ENCODE measurements around the gene CGREF1.

The CGREF1 gene, protein sequence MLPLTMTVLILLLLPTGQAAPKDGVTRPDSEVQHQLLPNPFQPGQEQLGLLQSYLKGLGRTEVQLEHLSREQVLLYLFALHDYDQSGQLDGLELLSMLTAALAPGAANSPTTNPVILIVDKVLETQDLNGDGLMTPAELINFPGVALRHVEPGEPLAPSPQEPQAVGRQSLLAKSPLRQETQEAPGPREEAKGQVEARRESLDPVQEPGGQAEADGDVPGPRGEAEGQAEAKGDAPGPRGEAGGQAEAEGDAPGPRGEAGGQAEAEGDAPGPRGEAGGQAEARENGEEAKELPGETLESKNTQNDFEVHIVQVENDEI

DNA sequence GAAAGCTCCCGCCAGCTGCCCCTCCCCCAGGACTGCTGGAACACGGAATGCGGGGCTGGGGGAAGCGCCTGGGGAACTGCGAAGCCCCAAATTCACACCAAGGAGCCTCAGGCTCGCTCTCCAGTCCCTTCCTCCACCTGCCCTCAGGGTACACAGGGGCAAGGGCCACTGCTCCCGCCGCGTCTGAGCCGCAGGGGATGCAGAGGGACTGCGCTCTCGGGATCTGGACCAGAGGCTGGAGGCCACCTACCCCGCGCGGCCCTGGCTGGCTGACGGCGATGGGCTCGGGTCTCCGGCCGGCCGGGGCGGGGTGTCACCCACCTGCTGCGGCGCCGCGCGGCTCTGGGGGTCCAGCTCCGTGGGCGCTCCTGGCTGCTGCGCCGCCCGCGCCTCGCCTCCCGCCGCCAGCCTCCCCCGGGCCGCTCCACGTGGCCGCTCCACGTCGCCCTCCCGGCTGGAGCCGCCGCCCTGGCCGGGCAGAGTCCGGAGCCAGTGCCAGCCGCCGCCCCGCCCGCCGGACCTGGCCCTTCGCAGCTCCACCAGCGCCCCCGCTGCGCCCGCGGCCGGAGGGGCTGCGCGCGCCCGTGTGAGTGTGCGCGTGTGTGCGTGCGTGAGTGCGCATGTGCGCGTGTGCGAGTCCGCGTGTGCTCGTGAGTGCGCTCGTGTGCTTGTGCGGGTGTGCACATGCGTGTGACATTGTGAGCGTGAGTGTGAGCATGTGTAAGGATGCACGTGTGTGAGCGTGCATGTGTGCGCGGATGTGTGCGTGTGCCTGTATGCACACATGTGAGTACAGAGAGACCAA is at the start of gene CGREF1:
Gene CGREF1, minus strand, starts transcription at position 604 of the 805 bp plus-strand sequence. CDS start 14,762 bp downstream, outside the sequence.
- no peak for DNase-seq (ENCODE audit: low spot score)

GRCh38 chr2:27164960-27165763 is 46.2 kb upstream of the CGREF1 start:
- DNase-seq (ENCODE audit: low spot score), result no peak

DNA sequence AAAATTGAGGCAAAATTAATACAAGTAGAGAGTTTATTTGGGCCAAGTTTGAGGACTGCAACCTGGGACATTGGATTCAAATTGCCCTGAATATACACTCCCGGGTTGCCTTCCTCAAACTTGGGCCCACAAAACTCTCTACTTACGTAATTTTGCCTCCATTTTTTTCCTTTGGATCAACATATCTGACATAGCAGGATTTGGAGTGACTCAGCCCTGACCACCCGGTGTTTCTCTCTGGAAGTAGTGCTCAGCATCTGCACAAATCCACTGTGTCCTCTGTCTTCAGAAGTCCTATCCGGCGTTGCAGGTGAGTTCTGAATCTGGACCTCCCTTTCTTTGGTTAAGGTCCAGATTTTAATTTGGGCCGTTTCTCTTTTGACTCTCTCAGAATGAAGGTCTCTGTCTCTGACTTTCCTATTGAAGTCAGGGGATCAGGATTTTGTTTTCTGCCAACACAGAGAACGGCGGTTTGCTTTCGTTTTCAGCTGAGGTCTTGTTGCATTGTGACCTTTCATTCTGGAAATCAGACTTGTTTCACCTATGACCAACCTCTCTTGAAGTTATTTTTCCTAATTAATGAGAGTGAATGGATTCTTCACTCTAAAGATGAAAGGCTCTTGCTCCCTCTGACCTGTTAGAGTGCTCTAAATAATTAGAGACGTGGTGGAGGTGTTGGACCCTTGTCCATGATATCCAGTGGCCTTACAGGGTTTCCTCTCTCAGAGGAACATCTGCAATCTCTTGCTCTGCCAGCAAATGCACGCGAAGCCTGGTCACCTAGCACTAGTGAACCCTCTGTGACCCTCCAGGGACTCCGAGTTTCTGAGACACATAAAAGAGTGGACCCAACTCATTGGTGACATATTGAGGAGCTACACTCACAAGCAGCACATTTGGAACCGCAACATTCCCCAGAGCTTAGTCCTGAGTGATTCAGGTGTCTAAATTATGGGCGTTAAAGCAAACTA is 43.5 kb upstream of the CGREF1 start:
- DNase-seq (ENCODE audit: low spot score), result no peak

DNA sequence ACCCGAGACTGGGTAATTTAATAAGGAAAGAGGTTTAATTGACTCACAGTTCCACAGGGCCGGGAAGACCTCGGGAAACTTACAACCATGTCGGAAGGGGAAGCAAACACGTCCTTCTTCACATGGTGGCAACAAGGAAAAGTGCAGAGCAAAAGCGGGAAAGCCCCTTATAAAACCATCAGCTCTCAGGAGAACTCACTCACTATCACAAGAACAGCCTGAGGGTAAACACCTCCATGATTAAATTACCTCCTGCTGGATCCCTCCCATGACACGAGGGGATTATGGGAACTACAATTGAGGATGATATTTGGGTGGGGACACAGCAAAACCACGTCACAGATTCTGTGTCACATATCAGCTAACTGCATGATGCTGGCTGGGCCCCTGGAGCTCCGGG is 41.3 kb upstream of the CGREF1 start:
- DNase-seq (ENCODE audit: low spot score), result no peak

GRCh38 chr2:27159271-27159670 is 40.3 kb upstream of the CGREF1 start:
- no peak for DNase-seq (ENCODE audit: low spot score)

DNA sequence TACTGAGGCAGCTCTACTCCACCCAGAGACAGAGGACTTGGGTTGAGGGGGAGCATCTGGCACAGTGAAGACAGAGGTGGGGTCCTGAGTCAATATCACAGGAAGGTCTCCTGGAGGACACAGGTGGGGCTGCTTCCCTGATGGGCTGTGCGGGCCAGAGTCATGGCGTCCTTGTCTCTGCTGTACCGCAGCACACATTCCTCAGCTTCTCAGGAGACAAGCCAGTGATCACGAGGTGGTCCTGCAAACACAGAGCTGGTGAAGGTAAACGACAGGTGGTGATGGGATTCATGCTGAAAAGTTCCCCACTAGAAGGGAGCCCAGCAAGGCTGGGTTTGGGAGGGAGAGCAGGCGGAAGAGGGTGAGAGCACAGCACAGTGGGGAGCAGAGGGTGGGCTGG is 39.5 kb upstream of the CGREF1 start:
- no peak for DNase-seq (ENCODE audit: low spot score)

- DNase-seq (ENCODE audit: low spot score), result no peak
Measured at GRCh38 chr2:27155069-27155520, 36.2 kb upstream of the CGREF1 start.

DNA sequence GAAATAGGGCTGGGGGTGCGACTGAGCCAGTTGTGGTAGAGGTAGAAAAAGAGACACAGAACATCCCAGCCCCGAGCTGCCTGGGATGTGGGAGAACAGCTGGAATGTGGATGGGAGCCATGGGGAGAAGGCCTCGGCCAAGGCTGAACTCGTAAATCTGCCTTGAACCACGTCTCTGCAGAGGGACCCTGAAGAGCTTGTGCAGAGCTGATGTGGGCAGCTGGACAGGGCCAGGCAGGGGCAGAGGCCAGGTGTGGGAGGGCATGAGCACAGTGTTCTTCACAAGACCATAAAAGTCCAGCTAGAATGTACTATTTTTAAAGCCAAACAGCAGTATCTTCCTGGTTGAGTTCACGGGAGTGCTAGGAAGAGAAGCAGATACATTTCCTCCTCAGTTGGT is 35.6 kb upstream of the CGREF1 start:
- DNase-seq (ENCODE audit: low spot score), result no peak

DNA sequence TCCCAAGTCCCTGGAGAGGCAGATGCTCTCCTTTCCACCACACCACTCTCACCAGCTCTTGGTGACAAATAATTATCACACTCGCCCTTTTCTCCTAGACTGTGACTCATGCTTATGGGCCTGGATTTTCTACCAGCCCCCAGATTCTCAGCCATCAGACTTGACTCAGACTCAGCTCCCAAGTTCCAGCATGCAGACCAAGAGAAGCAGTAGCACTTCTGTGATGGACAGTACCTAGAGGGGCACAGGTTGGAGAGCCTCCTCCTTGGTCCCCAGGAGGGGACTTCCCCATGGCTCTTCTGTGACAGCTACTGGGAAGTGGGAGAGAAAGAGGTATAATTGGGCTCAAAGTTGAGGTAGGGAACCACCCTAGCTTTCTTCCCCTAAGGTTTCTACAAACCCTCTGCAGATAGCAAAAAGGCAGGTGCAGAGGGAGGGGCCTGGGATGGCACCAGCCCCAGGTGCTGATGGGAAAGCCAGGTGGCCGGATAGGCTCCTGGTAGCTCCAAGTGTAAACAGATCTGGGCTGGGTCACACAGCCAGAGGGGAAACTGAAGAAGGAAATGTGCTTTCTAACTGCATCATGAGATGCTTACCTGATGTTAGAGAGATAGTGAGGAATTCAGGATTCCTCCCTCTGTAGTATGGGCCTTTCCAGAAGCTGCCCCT is 34.0 kb upstream of the CGREF1 start:
- peak; percentile 53 for DNase-seq (ENCODE audit: low spot score)

DNA sequence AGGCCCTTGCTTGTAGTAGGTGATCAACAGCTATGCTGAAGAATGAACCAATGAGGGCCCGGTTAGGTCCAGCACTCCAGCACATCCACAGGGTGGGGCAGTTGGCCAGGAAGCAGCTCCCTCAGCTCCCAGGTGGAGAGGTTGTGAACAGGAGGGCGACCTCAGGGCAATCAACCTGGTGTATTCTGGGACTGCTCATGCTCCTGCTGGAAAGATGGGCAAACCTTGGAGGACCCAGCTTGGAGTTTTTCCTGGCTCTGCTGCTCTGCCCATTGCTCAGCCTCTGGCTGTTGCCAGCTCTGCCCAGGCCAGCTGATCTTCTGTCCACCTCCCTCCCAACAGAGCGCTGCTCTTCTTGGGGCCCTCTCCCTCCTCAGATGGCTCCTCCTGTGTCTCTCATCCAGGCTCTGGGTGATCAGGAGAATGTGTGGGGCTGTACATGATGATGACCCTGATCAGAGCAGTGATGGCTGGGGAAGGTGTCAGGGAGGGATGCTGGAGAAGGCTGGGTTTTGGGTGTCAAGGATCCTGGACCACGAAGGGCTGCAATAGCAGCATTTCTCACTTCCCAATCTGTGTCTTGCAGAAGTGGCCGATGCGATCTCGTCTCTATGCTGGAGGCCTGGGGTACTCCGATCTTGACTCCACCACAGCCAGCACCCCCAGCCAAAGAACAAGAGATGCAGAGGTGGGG is 33.3 kb upstream of the CGREF1 start:
- DNase-seq (ENCODE audit: low spot score), result no peak

- DNase-seq (ENCODE audit: low spot score), result no peak
Measured at GRCh38 chr2:27150639-27151230, 31.8 kb upstream of the CGREF1 start.

DNA sequence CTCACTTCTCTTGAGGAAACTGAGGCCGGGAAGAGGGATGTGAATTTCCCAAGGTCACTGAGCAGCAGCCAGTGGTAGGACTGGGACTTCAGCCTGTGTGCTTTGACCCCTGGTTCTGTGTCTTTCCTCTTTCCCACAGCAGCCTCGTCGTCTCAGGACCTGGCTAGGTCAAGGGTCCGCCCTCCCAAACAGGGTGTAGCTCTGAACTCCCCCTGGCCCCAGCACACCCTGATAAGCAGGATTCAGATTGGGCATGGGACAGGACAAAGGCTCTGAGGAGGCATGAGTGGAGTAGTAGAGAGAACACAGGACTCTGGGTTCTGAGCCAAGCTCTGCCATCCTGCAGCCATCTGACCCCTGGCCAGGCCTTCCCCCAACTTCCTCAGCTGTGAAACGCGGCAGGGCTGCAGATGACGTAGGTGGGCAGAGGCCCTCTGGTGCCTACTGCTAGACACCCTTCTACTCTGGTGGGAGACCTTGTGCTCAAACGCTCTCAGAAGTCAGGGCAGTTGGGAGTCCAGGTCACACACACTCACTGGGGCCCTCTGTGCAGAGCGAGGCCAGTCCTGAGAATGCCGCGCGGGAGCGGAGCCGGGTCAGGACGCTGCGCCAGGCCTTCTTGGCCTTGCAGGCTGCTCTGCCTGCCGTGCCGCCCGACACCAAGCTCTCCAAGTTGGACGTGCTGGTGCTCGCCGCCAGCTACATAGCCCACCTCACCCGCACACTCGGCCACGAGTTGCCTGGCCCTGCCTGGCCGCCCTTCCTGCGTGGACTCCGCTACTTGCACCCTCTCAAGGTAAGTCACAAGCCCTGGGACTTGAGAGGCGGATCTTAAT is 30.9 kb upstream of the CGREF1 start:
- DNase-seq (ENCODE audit: low spot score), result no peak

- no peak for DNase-seq (ENCODE audit: low spot score)
Measured at GRCh38 chr2:27148801-27149439, 30.0 kb upstream of the CGREF1 start, which contains the start of gene TCF23. TSS of gene TCF23 (plus strand) at chr2:27149004. CDS start at chr2:27149134, 130 bp downstream.

GRCh38 chr2:27147935-27148334 is 29.0 kb upstream of the CGREF1 start:
- DNase-seq (ENCODE audit: low spot score), result no peak

DNA sequence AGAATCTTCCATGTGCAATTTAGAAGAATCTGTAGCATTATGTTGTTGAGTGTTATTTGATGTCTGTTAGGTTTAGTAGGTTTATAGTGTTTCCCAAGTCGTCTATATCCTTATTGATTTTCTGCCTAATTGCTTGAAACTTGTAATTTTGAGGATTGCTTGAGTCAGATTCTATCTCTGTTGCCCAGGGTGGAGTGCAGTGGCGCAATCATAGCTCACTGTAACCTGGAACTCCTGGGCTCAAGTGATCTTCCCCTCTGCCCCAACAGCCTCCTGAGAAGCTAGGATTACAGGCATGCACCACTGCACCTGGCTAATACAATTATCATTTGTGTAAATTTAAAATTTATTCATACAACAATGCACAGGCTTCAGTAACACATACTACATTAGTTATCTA is 26.8 kb upstream of the CGREF1 start:
- DNase-seq (ENCODE audit: low spot score), result no peak

DNA sequence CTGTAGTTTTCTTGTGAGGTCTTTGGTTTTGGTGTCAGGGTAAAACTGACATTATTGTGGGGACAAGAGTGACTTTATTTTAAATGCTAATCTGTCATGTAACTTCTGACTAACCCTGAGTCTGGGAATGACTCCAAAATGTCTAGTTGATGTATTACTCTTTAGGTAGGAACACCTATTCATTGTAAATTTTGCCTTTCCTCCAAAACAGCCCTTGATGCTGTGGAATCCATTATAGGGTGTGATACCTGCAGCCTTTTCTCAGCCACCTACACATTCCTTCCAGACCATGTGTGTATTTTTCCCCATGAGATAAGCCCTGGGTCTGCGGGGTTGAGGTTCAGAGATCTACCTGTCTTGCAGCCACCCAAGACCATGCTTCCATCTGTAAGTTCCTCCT is 24.4 kb upstream of the CGREF1 start:
- no peak for DNase-seq (ENCODE audit: low spot score)

GRCh38 chr2:27139310-27139709 is 20.4 kb upstream of the CGREF1 start, which contains the start of gene PRR30:
TSS of gene PRR30 (minus strand) at chr2:27139410. CDS start at chr2:27138329, 1,081 bp downstream.
- DNase-seq (ENCODE audit: low spot score), result no peak

GRCh38 chr2:27138111-27138510 is 19.2 kb upstream of the CGREF1 start:
- DNase-seq (ENCODE audit: low spot score), result no peak

Measured in RKO (cell line).